Fibroblast of lung (primary cell): ENCODE measurements around the gene ZBTB7B.

Source experiments
- CTCF ChIP-seq, 2 donors: IDR thresholded peaks in 1 of 2; conservative IDR thresholded peaks in 1 of 2; 1 replicate in 1 of 2; 2 replicates in 1 of 2; pipeline ENCODE4 v1.5.1; 2011 to 2012; ENCODE audit warnings: low read length in 2 of 2, control low read depth in 1 of 2, inconsistent platforms in 1 of 2, low read depth in 1 of 2, mild to moderate bottlenecking in 1 of 2
- EZH2 ChIP-seq: IDR thresholded peaks from 2 replicates; pipeline ENCODE4 v1.5.1; 2012; ENCODE audit warnings: low read length, control low read depth, mild to moderate bottlenecking; ENCODE audit errors: missing control alignments

- TF ChIP-seq CTCF (conservative IDR thresholded peaks at IDR 0.05 in 1 of 2, IDR thresholded peaks at IDR 0.05 in 1 of 2; ENCODE audit: low read depth in 1 of 2, low read length in 2 of 2), result peak; percentile 24 to 32
- no peak for TF ChIP-seq EZH2
These were observed 29.1 kb upstream of the ZBTB7B start for GRCh38 chr1:154973344-154974101.
